Neural progenitor cell (in vitro differentiated cells): Measurements from ENCODE around the gene SPECC1L. TPM values are rescaled to one million over a fixed set of nuclear protein-coding genes. Genes with fewer than 3 reads are reported as not detected.

ENCODE experiments used
- DNase-seq: peaks from one replicate; pipeline ENCODE4 v3.0.0-alpha.2; 2016; ENCODE audit warnings: low spot score
- H2AFZ ChIP-seq: fragments of 200-600 bp; sonication (generic); replicated peaks from 2 replicates; pipeline ENCODE4 v1.6.1; 2016; ENCODE audit warnings: antibody characterized with exemption
- H3F3A ChIP-seq: fragments of 200-600 bp; sonication (generic); 2 replicates; pipeline ENCODE4 v1.6.1; 2016; ENCODE audit warnings: antibody characterized with exemption, low read depth
- H3K27ac ChIP-seq: fragments of 200-600 bp; sonication (generic); 2 replicates; pipeline ENCODE4 v1.5.1; 2016; ENCODE audit warnings: mild to moderate bottlenecking
- H3K27me3 ChIP-seq: fragments of 200-600 bp; sonication (generic); 2 replicates; pipeline ENCODE4 v1.6.1; 2016; ENCODE audit warnings: mild to moderate bottlenecking, moderate library complexity
- H3K36me3 ChIP-seq: fragments of 200-600 bp; sonication (generic); 2 replicates; pipeline ENCODE4 v1.5.1; 2016
- H3K4me1 ChIP-seq: fragments of 200-600 bp; sonication (generic); 2 replicates; pipeline ENCODE4 v1.6.1; 2016; ENCODE audit warnings: mixed run types
- H3K4me2 ChIP-seq: fragments of 200-600 bp; sonication (generic); 2 replicates; pipeline ENCODE4 v1.6.1; 2016
- H3K4me3 ChIP-seq: fragments of 200-600 bp; sonication (generic); 2 replicates; pipeline ENCODE4 v1.5.1; 2016
- H3K79me2 ChIP-seq: fragments of 200-600 bp; sonication (generic); 2 replicates; pipeline ENCODE4 v1.6.1; 2016; ENCODE audit warnings: low read depth
- H3K9ac ChIP-seq: fragments of 200-600 bp; sonication (generic); 2 replicates; pipeline ENCODE4 v1.6.1; 2016
- H3K9me3 ChIP-seq: fragments of 200-600 bp; sonication (generic); 2 replicates; pipeline ENCODE4 v1.5.1; 2016; ENCODE audit warnings: low read depth
- H4K20me1 ChIP-seq: fragments of 200-600 bp; sonication (generic); 2 replicates; pipeline ENCODE4 v1.6.1; 2016; ENCODE audit warnings: low read depth
- H3K27ac Mint-ChIP-seq: 3 replicates; pipeline ENCODE4 v1.8.0; 2021; ENCODE audit warnings: mixed read lengths
- H3K27me3 Mint-ChIP-seq: 2 replicates; pipeline ENCODE4 v1.8.0; 2022; ENCODE audit warnings: low read depth, mild to moderate bottlenecking, inconsistent platforms, moderate library complexity, mixed read lengths; ENCODE audit not compliant: insufficient read depth
- H3K36me3 Mint-ChIP-seq: 3 replicates; pipeline ENCODE4 v1.8.0; 2021; ENCODE audit warnings: mixed read lengths
- H3K4me1 Mint-ChIP-seq: 3 replicates; pipeline ENCODE4 v1.8.0; 2021; ENCODE audit warnings: mixed read lengths
- H3K4me3 Mint-ChIP-seq: 3 replicates; pipeline ENCODE4 v1.8.0; 2021; ENCODE audit warnings: mild to moderate bottlenecking, moderate library complexity, mixed read lengths
- H3K9me3 Mint-ChIP-seq: 3 replicates; pipeline ENCODE4 v1.8.0; 2020; ENCODE audit warnings: mixed read lengths
- EZH2 ChIP-seq: fragments of 200-600 bp; sonication (generic); IDR thresholded peaks from 2 replicates; pipeline ENCODE4 v1.6.1; 2017; ENCODE audit warnings: antibody characterized with exemption, mild to moderate bottlenecking, moderate library complexity
- EZH2phosphoT487 ChIP-seq: fragments of 200-600 bp; sonication (generic); IDR thresholded peaks from 2 replicates; pipeline ENCODE4 v1.6.1; 2017; ENCODE audit warnings: antibody characterized with exemption
- total RNA-seq: library from RNA; depleted of rRNA; stranded (reverse); fragments of >200 nt; gene quantifications from 2 replicates; pipeline ENCODE4 v1.2.3, GENCODE V29; 2015; ENCODE audit warnings: low replicate concordance
- TF ChIP-seq, protein P1 (sequence below): fragments of 200-600 bp; sonication (generic); IDR thresholded peaks from 2 replicates; pipeline ENCODE4 v1.5.1; 2017; ENCODE audit warnings: antibody characterized with exemption, mild to moderate bottlenecking

Gene SPECC1L
- total RNA-seq, 1 donor from 2014 or later: 48.9 TPM

DNA sequence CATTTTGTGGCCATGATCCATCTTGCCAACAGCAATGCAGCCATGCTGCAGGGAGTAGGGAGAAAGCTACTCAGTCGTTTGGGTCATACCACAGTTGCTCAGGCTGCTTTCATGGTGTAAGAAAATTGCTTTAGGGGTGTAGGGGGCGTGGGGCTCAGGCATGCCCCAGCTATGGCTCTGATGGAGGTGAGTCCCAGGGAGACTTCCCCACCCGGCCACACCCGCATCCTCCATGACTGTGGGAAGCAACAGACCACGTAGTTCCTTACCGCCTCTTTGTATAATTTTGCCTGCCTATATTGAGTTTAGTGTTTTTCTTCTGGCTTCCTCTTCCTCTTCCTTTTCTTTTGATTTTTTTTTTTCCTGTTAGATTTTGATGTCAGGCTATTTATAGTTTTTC, 58.8 kb downstream of the SPECC1L start:
- Mint-ChIP-seq H3K4me3 (no peak overlapping the region), H3K27me3 (no peaks in the 10 kb centered on the region), H3K36me3 (peaks cover 18% of the 10 kb centered on the region), H3K27ac (no peak overlapping the region), H3K9me3 (no peaks in the 10 kb centered on the region), H3K4me1 (no peaks in the 10 kb centered on the region)
- H3K9me3 ChIP-seq: no peaks in the 10 kb centered on the region
- no peak overlapping the region for H3K27ac ChIP-seq
- no peak overlapping the region for H2AFZ ChIP-seq
- H3K9ac ChIP-seq: no peak overlapping the region
- H3K4me2 ChIP-seq: no peak overlapping the region
- no peaks in the 10 kb centered on the region for H3K4me1 ChIP-seq
- H3K4me3 ChIP-seq: no peak overlapping the region
- H3K36me3 ChIP-seq: peaks cover 4% of the 10 kb centered on the region
- no peak for DNase-seq
- TF ChIP-seq, protein P1, sequence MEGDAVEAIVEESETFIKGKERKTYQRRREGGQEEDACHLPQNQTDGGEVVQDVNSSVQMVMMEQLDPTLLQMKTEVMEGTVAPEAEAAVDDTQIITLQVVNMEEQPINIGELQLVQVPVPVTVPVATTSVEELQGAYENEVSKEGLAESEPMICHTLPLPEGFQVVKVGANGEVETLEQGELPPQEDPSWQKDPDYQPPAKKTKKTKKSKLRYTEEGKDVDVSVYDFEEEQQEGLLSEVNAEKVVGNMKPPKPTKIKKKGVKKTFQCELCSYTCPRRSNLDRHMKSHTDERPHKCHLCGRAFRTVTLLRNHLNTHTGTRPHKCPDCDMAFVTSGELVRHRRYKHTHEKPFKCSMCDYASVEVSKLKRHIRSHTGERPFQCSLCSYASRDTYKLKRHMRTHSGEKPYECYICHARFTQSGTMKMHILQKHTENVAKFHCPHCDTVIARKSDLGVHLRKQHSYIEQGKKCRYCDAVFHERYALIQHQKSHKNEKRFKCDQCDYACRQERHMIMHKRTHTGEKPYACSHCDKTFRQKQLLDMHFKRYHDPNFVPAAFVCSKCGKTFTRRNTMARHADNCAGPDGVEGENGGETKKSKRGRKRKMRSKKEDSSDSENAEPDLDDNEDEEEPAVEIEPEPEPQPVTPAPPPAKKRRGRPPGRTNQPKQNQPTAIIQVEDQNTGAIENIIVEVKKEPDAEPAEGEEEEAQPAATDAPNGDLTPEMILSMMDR: no peak
- no peak for TF ChIP-seq EZH2
- no peak for TF ChIP-seq EZH2phosphoT487
- no peaks in the 10 kb centered on the region for H3K27me3 ChIP-seq
- no peaks in the 10 kb centered on the region for H3K79me2 ChIP-seq
- peaks cover 9% of the 10 kb centered on the region for H4K20me1 ChIP-seq
- no peaks in the 10 kb centered on the region for H3F3A ChIP-seq

DNA sequence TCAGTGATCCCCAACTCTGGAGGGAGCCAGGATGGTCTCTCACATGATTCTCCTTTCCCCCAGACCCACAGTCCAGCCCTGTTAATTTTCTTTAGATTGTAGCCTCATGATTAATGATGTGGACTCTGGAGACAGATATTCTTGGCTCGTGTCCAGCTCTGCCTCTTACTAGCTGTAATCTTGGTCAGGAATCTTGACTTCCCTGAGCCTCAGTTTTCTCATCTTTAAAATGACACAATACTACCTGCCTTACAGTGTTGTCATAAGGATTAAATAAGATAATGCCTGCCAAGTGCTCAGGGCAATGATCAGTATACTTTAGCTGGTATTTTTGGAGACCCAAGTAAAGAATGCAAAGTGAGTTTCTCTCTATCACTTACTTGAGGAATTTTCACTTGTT, 60.0 kb downstream of the SPECC1L start:
- no peak overlapping the region for H3K4me3 ChIP-seq
- no peak overlapping the region for H2AFZ ChIP-seq
- no peak overlapping the region for H3K27ac ChIP-seq
- H3K36me3 ChIP-seq: peaks cover 4% of the 10 kb centered on the region
- H3K9ac ChIP-seq: no peak overlapping the region
- no peaks in the 10 kb centered on the region for H3K27me3 Mint-ChIP-seq
- no peak for TF ChIP-seq EZH2
- TF ChIP-seq, protein P1: no peak
- TF ChIP-seq EZH2phosphoT487: no peak
- no peaks in the 10 kb centered on the region for H3K4me1 ChIP-seq
- no peak for DNase-seq
- H3K27ac Mint-ChIP-seq: no peak overlapping the region
- H3K79me2 ChIP-seq: no peaks in the 10 kb centered on the region
- no peaks in the 10 kb centered on the region for H3K4me1 Mint-ChIP-seq
- peaks cover 24% of the 10 kb centered on the region for H3K36me3 Mint-ChIP-seq
- H3K4me3 Mint-ChIP-seq: no peak overlapping the region
- no peaks in the 10 kb centered on the region for H3K27me3 ChIP-seq
- no peaks in the 10 kb centered on the region for H3F3A ChIP-seq
- peaks cover 5% of the 10 kb centered on the region for H4K20me1 ChIP-seq
- no peak overlapping the region for H3K4me2 ChIP-seq
- no peaks in the 10 kb centered on the region for H3K9me3 ChIP-seq
- H3K9me3 Mint-ChIP-seq: no peaks in the 10 kb centered on the region

DNA sequence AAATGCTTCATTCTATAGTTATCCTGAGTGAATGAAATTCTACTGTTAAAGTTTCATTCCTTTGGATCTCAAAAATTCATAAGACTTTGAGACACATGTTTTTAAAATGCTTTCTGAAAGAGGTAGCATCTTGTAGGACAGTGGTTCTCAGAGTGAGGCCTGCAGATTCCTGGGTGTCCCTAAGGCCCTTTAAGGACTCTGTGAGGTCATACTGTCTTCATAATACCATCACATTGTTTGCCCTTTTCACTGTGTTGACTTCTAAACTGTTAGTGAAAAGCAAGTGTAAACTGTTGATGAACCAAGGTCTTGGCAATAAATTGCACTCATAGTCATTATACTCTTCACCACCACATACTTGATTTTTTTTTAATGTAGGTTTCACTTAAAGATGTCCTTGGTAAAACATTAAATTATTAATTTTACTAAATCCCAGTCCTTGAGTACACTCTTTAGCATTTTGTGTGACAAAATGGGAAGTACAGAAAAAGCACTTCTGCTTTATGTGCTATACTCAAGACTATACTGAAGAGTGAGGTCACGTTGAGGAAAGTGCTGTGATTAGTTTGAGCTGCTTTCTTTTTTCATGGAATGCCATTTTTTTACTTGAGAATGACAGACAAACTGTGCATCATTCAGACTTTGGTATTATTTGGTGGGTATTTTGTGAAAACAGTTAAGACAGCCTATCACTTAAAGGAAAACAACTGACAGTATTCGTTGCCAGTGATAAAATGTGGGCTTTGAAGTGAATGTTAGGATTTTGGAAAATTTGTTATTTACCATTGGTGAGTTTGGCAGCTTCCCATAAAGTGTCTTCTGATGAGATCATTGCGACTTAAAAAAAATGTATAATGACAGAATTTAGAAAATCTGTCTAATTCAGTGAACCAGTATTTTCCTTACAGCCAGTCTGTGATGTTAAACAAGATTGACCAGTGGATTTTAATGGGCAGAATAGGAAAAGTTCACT, 61.1 kb downstream of the SPECC1L start:
- Mint-ChIP-seq H3K36me3 (peaks cover 21% of the 10 kb centered on the region), H3K4me1 (no peaks in the 10 kb centered on the region), H3K4me3 (no peak overlapping the region), H3K9me3 (no peaks in the 10 kb centered on the region), H3K27me3 (no peaks in the 10 kb centered on the region), H3K27ac (no peak overlapping the region)
- Histone ChIP-seq H3K4me2 (no peak overlapping the region), H3K9me3 (no peaks in the 10 kb centered on the region), H3K79me2 (no peaks in the 10 kb centered on the region), H3K9ac (no peak overlapping the region), H3K27ac (no peak overlapping the region), H4K20me1 (peaks cover 5% of the 10 kb centered on the region), H3K27me3 (no peaks in the 10 kb centered on the region), H3F3A (no peaks in the 10 kb centered on the region), H2AFZ (no peak overlapping the region), H3K4me1 (no peaks in the 10 kb centered on the region), H3K4me3 (no peak overlapping the region), H3K36me3 (peaks cover 7% of the 10 kb centered on the region)
- TF ChIP-seq, protein P1: no peak
- TF ChIP-seq EZH2phosphoT487 (no peak), EZH2 (no peak)
- DNase-seq: no peak
